ENCODE results near the gene EXOC4. TPM values are rescaled to one million over a fixed set of nuclear protein-coding genes. Genes with fewer than 3 reads are reported as not detected.

Gene EXOC4
- total and polyA plus RNA-seq, 2 of the 8 experiments (the other 6 are each of a cell fraction or from before 2014, with no cell fraction given) = 27.0 to 67.3 TPM

DNA sequence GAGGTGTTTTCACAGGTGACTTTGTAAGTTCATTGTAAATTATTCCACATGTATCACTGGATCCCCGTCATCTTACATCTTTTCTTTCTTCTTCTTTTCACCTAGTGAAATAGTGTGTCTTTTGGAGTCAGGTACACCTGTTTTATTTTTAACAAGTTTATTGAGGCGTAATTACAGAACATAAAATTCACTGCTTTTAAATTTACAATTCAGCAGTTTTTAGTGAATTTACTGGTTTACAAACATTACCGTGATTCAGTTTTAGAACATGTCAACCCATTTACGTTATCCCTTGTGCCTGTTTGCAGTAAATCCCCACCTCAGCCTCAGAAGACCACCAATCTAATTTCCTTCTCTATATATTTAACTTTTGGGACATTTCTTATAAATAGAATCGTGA lies 256.9 kb downstream of the EXOC4 start:
- no peak overlapping the region for H3K27ac ChIP-seq (ENCODE audit: low read depth, low read length)
- no peak overlapping the region for H3K4ac ChIP-seq (replicated peaks; ENCODE audit: insufficient read length, low read depth, low read length)
- H3K9ac ChIP-seq (replicated peaks in 1 of 4; ENCODE audit: extremely low read depth in 1 of 4, low read depth in 3 of 4, low read length in 3 of 4) = no peak overlapping the region
- no peak overlapping the region for H3K56ac ChIP-seq (replicated peaks; ENCODE audit: insufficient read length, low read depth, low read length)
- H3K36me3 ChIP-seq (ENCODE audit: control insufficient read depth in 2 of 4, insufficient read depth in 4 of 4, low read length in 3 of 4) = no peaks in the 10 kb centered on the region
- H3K4me1 ChIP-seq (replicated peaks in 1 of 4; ENCODE audit: control insufficient read depth in 3 of 4, insufficient read depth in 4 of 4, low read length in 3 of 4) = peaks cover 0 to 3% (median 1%) of the 10 kb centered on the region in 4 experiments; a peak in 2 of 7 replicates
- H3K9me3 ChIP-seq (ENCODE audit: insufficient read depth in 2 of 2, low read depth in 1 of 2, low read length in 1 of 2) = no peaks in the 10 kb centered on the region
- H3K23me2 ChIP-seq (ENCODE audit: low read depth, low read length) = no peaks in the 10 kb centered on the region
- no peak overlapping the region for H2BK20ac ChIP-seq (ENCODE audit: low read length)
- no peak overlapping the region for H3K23ac ChIP-seq (ENCODE audit: insufficient read length)
- WGBS, 2 experiments (ENCODE audit: extremely low coverage in 1 of 2, insufficient coverage in 1 of 2, insufficient read length in 1 of 2, insufficient replicate concordance in 2 of 2, low coverage in 1 of 2, low lambda C conversion rate in 2 of 2, missing lambda C conversion rate in 1 of 2) = 90% methylated on average over 5 of the region's 5 CpGs; no CpG with 5 or more reads in 1 of the 2 experiments
- no peak overlapping the region for H4K5ac ChIP-seq (ENCODE audit: insufficient read length, low read depth, low read length)
- no peak overlapping the region for H3K4me3 ChIP-seq (ENCODE audit: extremely low read depth in 1 of 4, insufficient read depth in 2 of 4, low read depth in 3 of 4, low read length in 4 of 4)
- no peak for DNase-seq (ENCODE audit: low read depth in 1 of 2, low spot score in 2 of 2)
- no peak overlapping the region for H2BK5ac ChIP-seq (ENCODE audit: low read depth, low read length)
- H3K4me2 ChIP-seq (ENCODE audit: insufficient read depth in 1 of 2, low read depth in 2 of 2, low read length in 2 of 2) = no peak overlapping the region
- no peak overlapping the region for H2AK5ac ChIP-seq (ENCODE audit: low read depth, low read length)
- H2BK15ac ChIP-seq (ENCODE audit: low read length) = no peak overlapping the region
- FAIRE-seq = no peak
- H4K20me1 ChIP-seq (replicated peaks in 1 of 2; ENCODE audit: control insufficient read depth in 1 of 2, insufficient read depth in 2 of 2, low read length in 2 of 2) = peaks cover 0 to 3% of the 10 kb centered on the region in 2 experiments
- H2BK120ac ChIP-seq (replicated peaks; ENCODE audit: low read depth, low read length) = no peak overlapping the region
- TF ChIP-seq RFX5 (IDR thresholded peaks at IDR 0.05; ENCODE audit: borderline replicate concordance, low read depth, low read length) = no peak
- no peak for TF ChIP-seq BACH1 (IDR thresholded peaks at IDR 0.05; ENCODE audit: low read length)
- TF ChIP-seq SRF (IDR thresholded peaks at IDR 0.05; ENCODE audit: low read depth, low read length) = no peak
- TF ChIP-seq BRCA1 (IDR thresholded peaks at IDR 0.05; ENCODE audit: low read depth, low read length) = no peak
- TF ChIP-seq SUZ12 (IDR thresholded peaks at IDR 0.05; ENCODE audit: low read length) = no peak
- no peak for TF ChIP-seq JUN (IDR thresholded peaks at IDR 0.05; ENCODE audit: low read depth, low read length)
- no peak for TF ChIP-seq NRF1 (IDR thresholded peaks at IDR 0.05; ENCODE audit: low read depth, low read length)
- no peak for TF ChIP-seq CHD2 (IDR thresholded peaks at IDR 0.05; ENCODE audit: low read length)
- TF ChIP-seq RXRA (IDR thresholded peaks at IDR 0.05; ENCODE audit: insufficient read depth, low read depth, low read length) = no peak
- TF ChIP-seq SP2 (IDR thresholded peaks at IDR 0.05; ENCODE audit: low read length) = no peak
- CTCF ChIA-PET (ENCODE audit: partially characterized antibody) = no interaction called here
- H3K18ac ChIP-seq (ENCODE audit: extremely low read depth, low read length) = no peak overlapping the region
- no peaks in the 10 kb centered on the region for H3K79me1 ChIP-seq (ENCODE audit: low read depth, low read length)
- no peak overlapping the region for H2AFZ ChIP-seq (ENCODE audit: low read length)
- no peak overlapping the region for H4K91ac ChIP-seq (replicated peaks; ENCODE audit: insufficient read length, low read length)
- H4K8ac ChIP-seq (ENCODE audit: extremely low read depth, insufficient read depth, low read length) = no peak overlapping the region
- POLR2A ChIA-PET (ENCODE audit: partially characterized antibody) = no interaction called here
- no peak overlapping the region for H3K14ac ChIP-seq (ENCODE audit: insufficient read length)
- H2BK12ac ChIP-seq (ENCODE audit: low read depth, low read length) = no peak overlapping the region
- no peaks in the 10 kb centered on the region for H3K79me2 ChIP-seq (ENCODE audit: control insufficient read depth in 1 of 2, insufficient read depth in 2 of 2, low read length in 2 of 2)
- no peaks in the 10 kb centered on the region for H3K27me3 ChIP-seq (replicated peaks in 1 of 4; ENCODE audit: control insufficient read depth in 3 of 4, extremely low read depth in 1 of 4, insufficient read depth in 3 of 4, low read length in 3 of 4)
